GM18499 (cell line): ENCODE data around the gene ZNF346.

ENCODE experiments used
- ATAC-seq: cut with Tn5 transposase; IDR thresholded peaks from one replicate; pipeline ENCODE4 v1.9.1; 2021; ENCODE audit warnings: moderate number of reproducible peaks; ENCODE audit not compliant: insufficient read depth, unreplicated experiment

ZNF346 gene

GRCh38 chr5:177092178-177093081 is 69.9 kb downstream of the ZNF346 start:
- no peak for ATAC-seq

DNA sequence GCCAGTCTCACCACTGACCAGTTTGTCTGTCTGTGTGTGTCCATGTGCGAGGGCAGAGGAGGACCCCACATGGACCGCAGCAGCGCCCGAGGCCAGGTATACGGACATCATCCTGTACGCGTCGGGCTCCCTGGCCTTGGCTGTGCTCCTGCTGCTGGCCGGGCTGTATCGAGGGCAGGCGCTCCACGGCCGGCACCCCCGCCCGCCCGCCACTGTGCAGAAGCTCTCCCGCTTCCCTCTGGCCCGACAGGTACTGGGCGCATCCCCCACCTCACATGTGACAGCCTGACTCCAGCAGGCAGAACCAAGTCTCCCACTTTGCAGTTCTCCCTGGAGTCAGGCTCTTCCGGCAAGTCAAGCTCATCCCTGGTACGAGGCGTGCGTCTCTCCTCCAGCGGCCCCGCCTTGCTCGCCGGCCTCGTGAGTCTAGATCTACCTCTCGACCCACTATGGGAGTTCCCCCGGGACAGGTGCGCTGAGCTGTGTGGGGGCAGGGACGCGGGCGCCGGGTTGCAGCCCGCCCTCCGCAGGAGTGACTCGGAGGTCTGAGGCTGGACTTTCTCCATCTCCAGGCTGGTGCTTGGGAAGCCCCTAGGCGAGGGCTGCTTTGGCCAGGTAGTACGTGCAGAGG is 70.7 kb downstream of the ZNF346 start:
- no peak for ATAC-seq

GRCh38 chr5:177093803-177094202 is 71.3 kb downstream of the ZNF346 start:
- no peak for ATAC-seq

- ATAC-seq = no peak
Measured at GRCh38 chr5:177094224-177095087, 72.0 kb downstream of the ZNF346 start.

GRCh38 chr5:177095088-177095669 is 72.7 kb downstream of the ZNF346 start:
- no peak for ATAC-seq

DNA sequence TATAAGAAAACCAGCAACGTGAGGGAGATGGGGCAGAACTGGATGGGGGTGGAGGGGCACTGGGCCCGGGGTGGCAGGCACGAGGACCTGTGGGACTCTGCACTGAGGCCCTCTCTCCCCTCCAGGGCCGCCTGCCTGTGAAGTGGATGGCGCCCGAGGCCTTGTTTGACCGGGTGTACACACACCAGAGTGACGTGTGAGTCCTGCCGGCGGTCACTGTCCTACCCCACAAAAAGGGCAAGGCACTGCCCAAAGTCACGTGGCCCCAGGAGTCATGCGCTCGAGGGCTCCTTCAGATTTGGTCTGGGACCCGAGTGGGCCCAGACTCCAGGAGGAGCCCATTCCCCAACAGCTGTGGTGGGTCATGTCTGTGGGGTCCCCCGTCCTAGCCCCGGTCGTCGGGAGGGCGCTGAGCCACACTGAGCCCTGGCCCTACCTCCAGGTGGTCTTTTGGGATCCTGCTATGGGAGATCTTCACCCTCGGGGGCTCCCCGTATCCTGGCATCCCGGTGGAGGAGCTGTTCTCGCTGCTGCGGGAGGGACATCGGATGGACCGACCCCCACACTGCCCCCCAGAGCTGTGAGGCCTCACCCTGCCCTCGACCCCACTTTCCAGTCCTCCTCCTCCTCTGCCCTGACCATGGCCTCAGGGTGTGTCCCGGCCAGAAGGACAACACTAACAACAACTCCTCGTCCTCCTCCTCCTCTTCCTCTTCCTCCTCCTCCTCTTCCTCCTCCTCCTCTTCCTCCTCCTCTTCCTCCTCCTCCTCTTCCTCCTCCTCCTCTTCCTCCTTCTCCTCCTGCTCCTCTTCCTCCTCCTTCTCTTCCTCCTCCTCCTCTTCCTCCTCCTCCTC is 73.9 kb downstream of the ZNF346 start:
- ATAC-seq = no peak

DNA sequence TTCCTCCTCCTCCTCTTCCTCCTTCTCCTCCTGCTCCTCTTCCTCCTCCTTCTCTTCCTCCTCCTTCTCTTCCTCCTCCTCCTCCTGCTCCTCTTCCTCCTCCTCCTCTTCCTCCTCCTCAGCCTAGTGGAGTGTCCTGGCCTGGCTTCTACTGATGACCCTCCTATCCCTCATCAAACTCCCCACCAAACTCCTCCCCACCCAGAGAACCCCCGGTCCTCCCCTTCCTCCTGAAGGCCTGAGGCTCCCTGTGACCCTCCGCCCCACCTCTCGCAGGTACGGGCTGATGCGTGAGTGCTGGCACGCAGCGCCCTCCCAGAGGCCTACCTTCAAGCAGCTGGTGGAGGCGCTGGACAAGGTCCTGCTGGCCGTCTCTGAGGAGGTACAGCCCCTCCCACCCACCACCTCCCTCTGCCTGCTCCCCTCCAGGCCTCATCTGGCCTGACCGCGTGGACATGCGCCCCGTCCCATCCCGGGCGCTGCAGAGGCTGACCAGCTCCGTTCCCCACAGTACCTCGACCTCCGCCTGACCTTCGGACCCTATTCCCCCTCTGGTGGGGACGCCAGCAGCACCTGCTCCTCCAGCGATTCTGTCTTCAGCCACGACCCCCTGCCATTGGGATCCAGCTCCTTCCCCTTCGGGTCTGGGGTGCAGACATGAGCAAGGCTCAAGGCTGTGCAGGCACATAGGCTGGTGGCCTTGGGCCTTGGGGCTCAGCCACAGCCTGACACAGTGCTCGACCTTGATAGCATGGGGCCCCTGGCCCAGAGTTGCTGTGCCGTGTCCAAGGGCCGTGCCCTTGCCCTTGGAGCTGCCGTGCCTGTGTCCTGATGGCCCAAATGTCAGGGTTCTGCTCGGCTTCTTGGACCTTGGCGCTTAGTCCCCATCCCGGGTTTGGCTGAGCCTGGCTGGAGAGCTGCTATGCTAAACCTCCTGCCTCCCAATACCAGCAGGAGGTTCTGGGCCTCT is 74.8 kb downstream of the ZNF346 start:
- ATAC-seq = no peak

GRCh38 chr5:177098120-177098469 is 75.6 kb downstream of the ZNF346 start:
- no peak for ATAC-seq

- no peak for ATAC-seq
Measured at GRCh38 chr5:177098470-177099141, 76.1 kb downstream of the ZNF346 start.

DNA sequence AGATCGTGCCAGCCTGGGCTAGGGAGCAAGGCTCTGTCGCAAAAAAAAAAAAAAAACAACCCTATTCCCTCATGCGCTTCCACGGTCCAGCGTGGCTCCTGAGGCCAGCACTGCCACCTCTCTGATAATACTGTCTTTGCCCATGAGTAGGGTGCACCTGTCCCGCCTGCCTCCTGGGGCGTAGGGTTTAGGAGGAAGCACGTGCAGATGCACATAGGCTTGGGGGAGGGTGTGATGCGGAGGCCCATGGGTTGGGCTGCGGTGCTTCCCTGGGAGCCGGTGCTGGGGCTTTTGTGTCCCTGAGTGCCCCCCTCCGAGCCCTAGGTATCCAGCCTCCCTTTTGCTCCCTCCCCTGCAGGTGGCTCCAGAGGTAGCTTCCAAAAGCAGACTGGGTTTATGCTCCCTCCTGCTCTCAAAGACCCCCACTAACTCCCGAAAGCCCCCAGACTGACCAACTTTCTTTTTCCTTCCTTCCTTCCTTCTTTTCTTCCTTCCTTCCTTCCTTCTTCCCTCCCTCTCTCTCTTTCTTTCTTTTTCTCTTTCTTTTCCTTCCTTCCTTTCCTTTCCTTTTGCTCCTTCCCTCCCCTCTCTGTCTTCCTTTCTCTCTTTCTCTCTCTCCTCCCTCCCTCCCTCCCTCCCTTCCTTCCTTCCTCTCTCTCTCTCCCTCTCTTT is 77.1 kb downstream of the ZNF346 start:
- ATAC-seq = no peak

GRCh38 chr5:177100714-177101121 is 78.2 kb downstream of the ZNF346 start:
- ATAC-seq = no peak

DNA sequence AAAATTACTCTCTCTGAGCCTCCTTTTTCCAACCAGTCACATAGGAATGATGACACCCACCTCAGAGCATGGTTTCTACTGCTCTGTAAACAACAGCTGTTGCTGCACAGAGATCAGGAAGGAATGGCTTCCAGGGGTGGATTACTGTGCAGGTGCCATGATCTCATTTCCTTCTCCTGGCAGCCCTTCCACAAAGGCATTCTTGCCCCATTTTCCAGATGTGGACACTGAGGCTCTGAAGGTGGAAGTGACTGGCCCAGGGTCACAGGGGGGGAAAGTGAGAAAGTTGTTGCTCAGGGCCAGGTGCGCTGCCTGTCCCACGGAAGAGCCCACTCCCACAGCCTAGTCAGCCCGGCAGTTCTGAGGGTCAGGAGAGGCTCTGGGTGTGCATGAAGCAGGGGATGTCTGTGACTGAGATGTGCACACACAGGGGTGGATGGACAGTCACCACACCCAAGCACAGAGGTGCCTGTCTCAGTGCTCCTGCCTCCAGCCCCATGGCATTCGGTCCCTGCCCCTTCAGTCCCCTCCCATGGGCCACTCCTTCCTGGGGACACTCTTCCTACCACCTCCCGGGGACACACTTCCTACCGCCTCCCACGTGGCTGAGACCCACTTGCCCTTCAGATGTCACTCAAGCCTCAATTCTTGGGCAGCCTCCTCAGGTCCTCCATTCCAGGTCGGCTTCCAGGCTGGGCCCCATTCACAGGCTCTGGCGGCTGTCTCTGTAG is 81.2 kb downstream of the ZNF346 start:
- ATAC-seq = no peak

DNA sequence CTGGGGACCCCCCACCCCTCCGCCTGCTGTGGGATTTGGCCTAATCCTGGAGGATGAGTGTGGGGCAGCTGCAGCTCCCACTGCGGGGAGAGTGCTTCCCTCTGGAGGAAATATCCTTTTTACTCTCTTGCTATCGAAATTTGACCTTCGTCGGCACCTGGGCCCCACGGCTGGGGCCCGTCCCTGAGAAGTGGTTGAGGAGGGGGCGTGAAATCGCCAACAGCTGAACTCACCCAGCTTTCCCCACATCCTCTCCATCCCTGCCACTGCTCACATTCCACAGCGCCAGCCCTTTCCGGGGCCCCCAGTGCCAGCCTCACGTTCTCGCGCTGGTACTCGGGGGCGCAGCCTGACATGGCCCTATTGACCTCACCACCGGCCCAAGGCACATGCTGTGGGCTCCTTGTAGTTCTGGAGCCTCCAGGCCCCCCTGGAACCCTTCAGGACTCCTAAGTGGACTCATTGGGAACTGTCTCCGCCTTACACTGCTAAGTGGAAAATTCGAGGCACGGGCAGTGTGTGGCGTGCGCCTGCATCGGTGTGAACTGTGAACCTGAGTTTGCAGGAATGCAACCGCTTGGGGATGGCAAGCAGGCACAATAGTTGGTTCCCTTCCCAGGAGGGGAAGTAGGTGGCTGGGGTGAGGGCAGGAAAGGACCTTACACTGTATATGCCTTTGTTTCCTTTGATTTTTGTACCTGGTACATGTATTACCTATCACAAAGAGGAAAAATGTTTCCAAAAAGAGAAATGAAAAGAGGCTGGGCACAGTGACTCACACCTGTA is 83.4 kb downstream of the ZNF346 start:
- ATAC-seq = no peak

DNA sequence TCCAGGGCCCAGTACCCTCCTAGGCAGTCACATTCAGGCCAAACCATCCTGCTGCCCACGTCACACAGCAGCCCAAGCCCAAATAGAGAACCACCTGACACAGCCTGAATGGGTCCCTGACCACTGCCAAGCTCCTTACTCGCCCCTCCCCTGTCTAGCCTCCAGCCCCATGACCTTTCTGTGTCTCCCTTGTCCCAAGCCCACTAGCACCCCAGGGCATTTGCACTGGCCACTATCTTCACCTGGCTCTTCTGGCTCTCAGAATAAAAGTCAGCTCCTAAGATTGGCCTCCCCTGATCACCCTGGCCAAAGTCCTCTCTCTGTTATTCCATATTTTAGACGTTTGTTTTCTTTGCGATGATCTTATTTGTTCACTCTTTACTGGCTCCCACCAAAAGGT is 84.7 kb downstream of the ZNF346 start:
- no peak for ATAC-seq

DNA sequence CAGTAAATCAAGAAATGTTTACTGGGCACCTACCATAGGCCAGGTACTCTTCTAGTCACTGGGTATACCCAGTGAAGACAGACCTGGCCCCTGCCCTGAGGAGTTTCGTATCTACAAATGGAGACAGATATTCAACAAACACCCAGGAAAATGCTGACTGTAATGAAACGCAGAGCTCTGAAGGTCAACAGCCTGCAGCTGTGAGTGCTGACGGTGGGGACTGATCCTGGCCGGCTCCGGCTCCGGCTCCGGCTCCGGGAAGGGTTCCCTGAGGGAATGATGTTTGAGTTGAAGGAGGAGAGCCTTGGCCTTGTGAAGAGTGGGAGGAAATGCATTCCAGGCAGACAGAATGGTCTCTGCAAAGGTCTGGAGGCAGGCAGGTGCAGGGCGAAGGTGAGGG is 87.3 kb downstream of the ZNF346 start:
- no peak for ATAC-seq
